Esophagus muscularis mucosa (tissue), 4 donors: ENCODE results near the gene DMAC2.

Experiments used
- EP300 ChIP-seq: sonication (generic); formaldehyde crosslinking; IDR thresholded peaks from one replicate; pipeline ENCODE4 v1.6.1; 2017; ENCODE audit warnings: antibody characterized with exemption
- POLR2A ChIP-seq: fragments of 450-650 bp; IDR thresholded peaks from one replicate; pipeline ENCODE4 v1.6.1; 2017; ENCODE audit warnings: antibody characterized with exemption, moderate library complexity, mild to moderate bottlenecking, low read depth
- TF ChIP-seq, protein P1 (sequence below), 3 experiments: fragments of 200-600 bp in 2 of 3; fragments of 450-650 bp in 1 of 3; sonication (generic) in 2 of 3; IDR thresholded peaks; one replicate each; pipeline ENCODE4 v1.5.1; 2017 to 2019; ENCODE audit warnings: antibody characterized with exemption in 3 of 3, mild to moderate bottlenecking in 2 of 3, moderate library complexity in 1 of 3

DNA sequence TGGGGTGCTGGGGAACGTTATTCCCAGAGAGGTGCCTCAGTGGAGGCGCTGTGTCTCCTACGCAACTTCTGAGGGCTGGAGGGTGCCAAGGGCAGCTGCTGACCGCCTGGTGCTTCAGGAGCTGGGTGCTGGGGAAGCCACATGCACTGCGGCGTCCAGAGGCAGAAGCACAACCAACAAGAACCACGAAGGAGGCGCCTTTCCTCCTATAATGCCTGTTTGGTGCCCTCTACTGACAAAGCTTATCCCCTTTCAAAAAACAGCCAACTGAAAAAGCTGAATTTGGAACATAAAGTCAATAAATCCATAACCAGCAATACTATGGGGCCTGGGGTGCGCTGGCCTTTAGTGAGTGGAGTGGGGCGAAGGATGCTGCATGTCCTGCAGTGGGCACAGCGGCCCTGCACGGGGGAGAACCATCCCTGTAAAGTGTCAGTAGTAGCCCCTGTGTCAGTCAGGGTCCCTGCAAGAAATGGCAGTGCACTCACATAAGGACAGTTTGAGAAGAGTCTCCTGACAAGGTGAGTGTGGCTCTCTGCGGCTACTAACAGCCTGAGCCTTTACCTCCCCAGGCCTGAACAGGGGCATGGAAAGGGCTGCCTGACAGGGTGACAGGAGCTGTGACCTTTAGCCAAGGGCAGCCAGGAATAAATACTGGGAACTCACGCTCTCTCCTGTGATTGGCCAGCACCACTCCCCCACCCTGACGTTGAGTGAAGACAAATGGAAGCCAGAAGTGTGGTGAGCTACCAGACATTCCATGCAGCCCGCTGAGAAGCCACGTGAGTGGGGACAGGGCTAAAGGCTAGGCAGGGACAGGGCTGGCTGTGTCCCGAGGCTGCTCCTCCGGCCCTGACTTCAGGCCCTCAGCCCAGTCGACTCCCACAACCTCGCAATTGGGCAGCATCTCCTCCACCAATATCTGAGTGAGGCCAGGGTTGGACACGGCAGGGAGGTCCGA is 8.0 kb downstream of the DMAC2 start:
- TF ChIP-seq POLR2A (no peak), EP300 (no peak)
- TF ChIP-seq, protein P1, sequence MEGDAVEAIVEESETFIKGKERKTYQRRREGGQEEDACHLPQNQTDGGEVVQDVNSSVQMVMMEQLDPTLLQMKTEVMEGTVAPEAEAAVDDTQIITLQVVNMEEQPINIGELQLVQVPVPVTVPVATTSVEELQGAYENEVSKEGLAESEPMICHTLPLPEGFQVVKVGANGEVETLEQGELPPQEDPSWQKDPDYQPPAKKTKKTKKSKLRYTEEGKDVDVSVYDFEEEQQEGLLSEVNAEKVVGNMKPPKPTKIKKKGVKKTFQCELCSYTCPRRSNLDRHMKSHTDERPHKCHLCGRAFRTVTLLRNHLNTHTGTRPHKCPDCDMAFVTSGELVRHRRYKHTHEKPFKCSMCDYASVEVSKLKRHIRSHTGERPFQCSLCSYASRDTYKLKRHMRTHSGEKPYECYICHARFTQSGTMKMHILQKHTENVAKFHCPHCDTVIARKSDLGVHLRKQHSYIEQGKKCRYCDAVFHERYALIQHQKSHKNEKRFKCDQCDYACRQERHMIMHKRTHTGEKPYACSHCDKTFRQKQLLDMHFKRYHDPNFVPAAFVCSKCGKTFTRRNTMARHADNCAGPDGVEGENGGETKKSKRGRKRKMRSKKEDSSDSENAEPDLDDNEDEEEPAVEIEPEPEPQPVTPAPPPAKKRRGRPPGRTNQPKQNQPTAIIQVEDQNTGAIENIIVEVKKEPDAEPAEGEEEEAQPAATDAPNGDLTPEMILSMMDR (IDR thresholded peaks at IDR 0.05), result peak; percentile 17 to 27 (median 21)
